Mucosa of rectum (tissue), 2 donors: ENCODE data around the gene IQGAP3.
A peak's percentile ranks its signal among the peaks of the same experiment; 100 is the strongest.

Experiments used
- H3K27ac ChIP-seq, 2 donors: one replicate each; pipeline ENCODE4 v1.7.0; 2013; ENCODE audit warnings: inconsistent platforms in 2 of 2, low read depth in 2 of 2, low read length in 2 of 2
- H3K27me3 ChIP-seq, 2 donors: one replicate each; pipeline ENCODE4 v1.7.0; 2013; ENCODE audit warnings: low read length in 2 of 2; ENCODE audit not compliant: control insufficient read depth in 2 of 2, insufficient read depth in 2 of 2
- H3K36me3 ChIP-seq, 2 donors: one replicate each; pipeline ENCODE4 v1.7.0; 2013; ENCODE audit warnings: low read length in 2 of 2; ENCODE audit not compliant: control insufficient read depth in 2 of 2, insufficient read depth in 2 of 2
- H3K4me1 ChIP-seq, 2 donors: one replicate each; pipeline ENCODE4 v1.7.0; 2013; ENCODE audit warnings: low read length in 2 of 2, mild to moderate bottlenecking in 1 of 2; ENCODE audit not compliant: control insufficient read depth in 2 of 2, insufficient read depth in 2 of 2
- H3K4me3 ChIP-seq, 2 donors: one replicate each; pipeline ENCODE4 v1.7.0; 2013; ENCODE audit warnings: low read length in 2 of 2
- H3K9ac ChIP-seq, 2 donors: one replicate each; pipeline ENCODE4 v1.7.0; 2013; ENCODE audit warnings: low read length in 2 of 2, low read depth in 1 of 2, mild to moderate bottlenecking in 1 of 2
- H3K9me3 ChIP-seq, 2 donors: one replicate each; pipeline ENCODE4 v1.7.0; 2013; ENCODE audit warnings: low read length in 2 of 2; ENCODE audit not compliant: control insufficient read depth in 2 of 2
- donor health status: healthy.
- donor health status: Normal muscosa, but diverticular disease.

Gene IQGAP3

DNA sequence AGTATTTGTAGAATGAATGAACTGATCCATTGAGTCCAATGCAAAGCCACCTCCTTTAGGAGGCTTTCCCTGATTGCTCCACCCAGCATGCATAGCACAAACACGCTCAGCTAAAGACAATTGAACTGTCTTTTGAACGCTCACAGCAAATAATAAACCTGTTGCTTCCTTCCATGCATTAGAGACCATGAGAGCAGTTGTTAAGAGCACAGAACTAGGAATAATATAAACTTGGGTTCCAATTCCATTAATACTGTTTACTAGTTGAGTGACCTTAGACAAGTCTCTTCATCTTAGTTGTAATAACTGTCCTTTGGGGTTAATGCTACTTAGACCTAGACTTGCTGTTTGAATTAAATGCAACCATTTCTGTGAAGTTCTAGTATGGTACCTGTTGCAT is 65.9 kb downstream of the IQGAP3 start:
- no peaks in the 10 kb centered on the region for H3K9me3 ChIP-seq
- H3K9ac ChIP-seq = no peak overlapping the region
- no peaks in the 10 kb centered on the region for H3K27me3 ChIP-seq
- H3K27ac ChIP-seq = no peak overlapping the region
- H3K4me1 ChIP-seq = peaks cover 51 to 52% of the 10 kb centered on the region in 2 donors
- H3K4me3 ChIP-seq = no peak overlapping the region
- H3K36me3 ChIP-seq = no peaks in the 10 kb centered on the region

DNA sequence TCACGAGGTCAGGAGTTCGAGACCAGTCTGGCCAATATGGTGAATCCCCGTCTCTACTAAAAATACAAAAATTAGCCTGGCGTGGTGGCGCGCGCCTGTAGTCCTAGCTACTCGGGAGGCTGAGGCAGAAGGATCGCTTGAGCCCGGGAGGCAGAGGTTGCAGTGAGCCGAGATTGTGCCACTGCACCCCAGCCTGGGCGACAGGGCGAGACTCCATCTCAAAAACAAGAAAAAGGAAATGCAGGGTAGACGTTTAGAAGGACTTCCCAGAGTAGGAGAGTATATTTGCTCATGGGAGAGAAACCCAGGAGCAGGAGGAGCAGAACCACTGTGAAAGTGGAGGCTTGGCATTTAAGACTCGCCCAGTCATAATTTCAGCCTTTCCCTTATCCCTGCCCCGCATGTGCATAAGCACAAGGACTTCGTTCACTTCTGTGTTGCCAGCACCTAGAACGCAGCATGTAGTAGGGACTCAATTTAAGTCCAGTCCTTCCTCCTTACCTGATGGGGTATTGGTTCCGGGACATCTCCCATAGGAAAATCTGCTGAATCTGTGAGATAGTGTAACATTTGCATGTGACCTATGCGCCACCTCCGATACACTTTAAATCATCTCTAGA is 66.6 kb downstream of the IQGAP3 start:
- no peaks in the 10 kb centered on the region for H3K36me3 ChIP-seq
- H3K9ac ChIP-seq = peak overlapping the region; percentile 76 to 97
- peaks cover 52% of the 10 kb centered on the region in 2 donors for H3K4me1 ChIP-seq
- peak overlapping the region; percentile 100 for H3K27ac ChIP-seq
- peak overlapping the region; percentile 63 to 67 for H3K4me3 ChIP-seq
- no peaks in the 10 kb centered on the region for H3K27me3 ChIP-seq
- no peaks in the 10 kb centered on the region for H3K9me3 ChIP-seq

- peaks cover 52% of the 10 kb centered on the region in 2 donors for H3K4me1 ChIP-seq
Observed at GRCh38 chr1:156504821-156505678, 67.3 kb downstream of the IQGAP3 start.

GRCh38 chr1:156504438-156504813 is 67.9 kb downstream of the IQGAP3 start:
- no peaks in the 10 kb centered on the region for H3K9me3 ChIP-seq
- no peaks in the 10 kb centered on the region for H3K27me3 ChIP-seq
- H3K36me3 ChIP-seq = no peaks in the 10 kb centered on the region
- peak overlapping the region; percentile 100 for H3K27ac ChIP-seq
- peak overlapping the region; percentile 63 to 77 for H3K4me3 ChIP-seq
- H3K4me1 ChIP-seq = peaks cover 52% of the 10 kb centered on the region in 2 donors
- H3K9ac ChIP-seq = peak overlapping the region; percentile 74 to 97

More at GRCh38 chr1:156504821-156505678, 67.3 kb downstream of the IQGAP3 start:
- no peaks in the 10 kb centered on the region for H3K9me3 ChIP-seq
- H3K27ac ChIP-seq = peak overlapping the region; percentile 100
- H3K9ac ChIP-seq = peak overlapping the region; percentile 76 to 97
- no peaks in the 10 kb centered on the region for H3K36me3 ChIP-seq
- peak overlapping the region; percentile 63 to 77 for H3K4me3 ChIP-seq
- no peaks in the 10 kb centered on the region for H3K27me3 ChIP-seq

DNA sequence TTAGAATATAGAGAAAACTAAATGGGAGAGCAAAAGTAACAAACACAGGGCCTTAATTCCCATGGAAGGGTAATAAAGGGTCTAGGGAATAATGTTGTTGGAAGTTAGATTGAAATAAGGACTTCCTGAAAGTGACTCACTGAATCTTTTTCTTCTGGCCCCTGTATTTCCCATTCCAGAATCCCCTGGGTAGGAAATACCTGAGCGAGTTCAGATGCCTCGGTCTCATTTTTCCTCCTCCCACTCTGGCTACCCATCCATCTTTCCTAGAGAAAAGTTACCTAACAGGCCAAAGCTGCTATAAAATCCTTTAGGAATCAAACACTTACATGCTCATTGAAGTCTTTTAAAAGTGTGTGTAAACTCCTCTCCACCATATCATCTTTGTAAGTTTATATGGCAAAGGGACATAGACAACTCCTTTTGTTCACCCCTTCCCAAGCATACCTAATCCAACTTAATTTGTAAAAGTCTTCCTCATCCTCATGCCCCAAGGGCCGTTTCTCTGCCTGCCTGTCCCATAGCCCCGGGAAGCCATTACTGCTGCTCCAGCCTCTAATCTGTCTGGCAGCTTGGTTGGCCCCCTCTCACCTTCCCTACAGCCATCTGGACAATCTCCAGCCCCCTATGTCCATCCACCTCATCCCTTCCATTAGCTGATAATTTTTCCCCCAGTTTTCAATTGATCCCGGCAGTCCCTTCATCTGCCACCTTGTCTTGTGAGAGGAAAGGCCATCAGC is 68.5 kb downstream of the IQGAP3 start:
- Histone ChIP-seq H3K4me3 (peak overlapping the region in 1 of 2 donors; percentile 77), H3K27me3 (no peaks in the 10 kb centered on the region), H3K9me3 (no peaks in the 10 kb centered on the region), H3K27ac (peak overlapping the region; percentile 100), H3K9ac (peak overlapping the region; percentile 90 to 97), H3K4me1 (peaks cover 53% of the 10 kb centered on the region in 2 donors), H3K36me3 (no peaks in the 10 kb centered on the region)

DNA sequence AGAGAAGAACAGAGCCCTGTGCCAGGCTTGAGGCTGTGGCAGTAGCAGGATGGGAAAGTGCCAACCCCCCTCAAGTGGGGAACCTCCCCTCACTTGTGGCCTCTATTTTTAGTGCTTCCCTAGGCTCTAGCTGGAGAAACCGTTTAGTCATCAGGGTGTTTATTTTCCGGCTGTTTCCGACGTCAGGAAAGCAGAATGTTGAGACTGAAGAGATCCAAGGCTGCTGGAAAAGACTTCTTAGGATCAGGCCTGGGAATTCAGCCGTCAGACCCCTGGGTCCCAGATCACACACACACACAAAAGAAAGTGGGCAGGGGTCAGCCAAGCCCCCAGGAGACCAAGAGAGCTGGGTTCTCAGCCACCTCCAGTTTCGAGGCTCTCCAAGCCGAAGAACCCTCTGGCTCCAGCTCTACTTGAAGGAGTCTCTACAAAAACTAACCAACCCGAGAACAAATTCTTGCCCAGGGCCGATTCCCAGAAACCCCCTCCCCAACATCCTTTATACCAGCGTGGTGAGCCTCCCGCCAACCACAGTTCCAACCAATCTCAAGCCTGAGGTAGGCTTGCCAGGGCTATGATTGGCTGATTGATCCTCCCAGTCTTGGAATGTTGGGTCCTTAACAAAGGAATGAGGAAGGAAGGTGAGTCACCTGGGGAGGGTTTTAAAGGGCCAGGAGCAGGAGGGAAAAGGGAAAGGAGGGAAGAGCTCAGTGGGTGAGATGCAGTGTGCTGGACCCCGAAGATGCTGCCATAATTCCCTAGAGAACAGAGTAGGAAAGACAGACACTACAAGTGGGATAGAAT is 69.3 kb downstream of the IQGAP3 start:
- H3K4me1 ChIP-seq = peaks cover 52 to 59% of the 10 kb centered on the region in 2 donors
- no peaks in the 10 kb centered on the region for H3K9me3 ChIP-seq
- peak overlapping the region; percentile 100 for H3K27ac ChIP-seq
- peak overlapping the region; percentile 90 to 97 for H3K9ac ChIP-seq
- no peaks in the 10 kb centered on the region for H3K27me3 ChIP-seq
- H3K36me3 ChIP-seq = no peaks in the 10 kb centered on the region
- H3K4me3 ChIP-seq = peak overlapping the region; percentile 21 to 77

GRCh38 chr1:156502391-156502893 is 69.9 kb downstream of the IQGAP3 start:
- Histone ChIP-seq H3K9ac (peak overlapping the region; percentile 90 to 97), H3K36me3 (no peaks in the 10 kb centered on the region), H3K4me1 (peaks cover 55 to 61% of the 10 kb centered on the region in 2 donors), H3K27ac (peak overlapping the region; percentile 100), H3K27me3 (no peaks in the 10 kb centered on the region), H3K9me3 (no peaks in the 10 kb centered on the region), H3K4me3 (peak overlapping the region; percentile 72 to 77)

DNA sequence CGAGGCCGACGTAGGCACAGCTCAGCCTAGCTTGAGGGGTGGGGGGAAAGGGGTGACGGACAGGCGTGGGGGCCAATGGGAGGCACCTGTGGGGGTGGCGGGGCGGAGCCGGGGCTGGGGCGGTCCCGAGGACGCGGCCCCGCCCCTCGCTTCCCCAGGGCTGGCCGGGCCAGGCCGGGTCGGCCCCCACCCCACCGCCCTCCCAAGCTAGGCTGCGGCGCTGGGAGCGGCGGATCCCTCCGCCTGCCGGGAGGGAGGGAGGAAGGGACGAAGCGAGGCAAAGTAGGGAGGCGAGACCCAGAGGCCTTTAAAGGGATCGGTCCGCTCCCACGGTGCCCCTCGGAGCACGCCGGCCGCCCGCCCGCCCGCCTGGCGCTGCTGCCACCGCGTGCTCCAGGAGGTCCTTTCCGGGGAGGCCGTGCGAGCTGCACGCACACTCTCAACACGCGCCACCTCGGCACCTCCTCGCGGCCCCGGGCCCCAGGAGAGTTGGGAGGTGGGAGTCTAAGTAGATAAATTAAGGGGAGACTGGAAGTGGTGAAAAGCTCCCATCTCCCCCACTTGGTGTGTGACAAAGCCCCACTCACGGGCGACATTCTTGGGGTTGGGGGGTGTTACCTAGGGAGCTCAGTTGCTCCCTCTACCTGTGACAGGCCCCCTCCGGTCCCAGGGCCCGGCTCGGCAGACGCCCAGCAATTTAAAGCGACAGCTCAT is 71.4 kb downstream of the IQGAP3 start:
- peak overlapping the region; percentile 100 for H3K27ac ChIP-seq
- peak overlapping the region; percentile 88 to 96 for H3K4me3 ChIP-seq
- no peaks in the 10 kb centered on the region for H3K27me3 ChIP-seq
- no peaks in the 10 kb centered on the region for H3K9me3 ChIP-seq
- peaks cover 68 to 74% of the 10 kb centered on the region in 2 donors for H3K4me1 ChIP-seq
- H3K36me3 ChIP-seq = no peaks in the 10 kb centered on the region
- peak overlapping the region; percentile 98 for H3K9ac ChIP-seq

DNA sequence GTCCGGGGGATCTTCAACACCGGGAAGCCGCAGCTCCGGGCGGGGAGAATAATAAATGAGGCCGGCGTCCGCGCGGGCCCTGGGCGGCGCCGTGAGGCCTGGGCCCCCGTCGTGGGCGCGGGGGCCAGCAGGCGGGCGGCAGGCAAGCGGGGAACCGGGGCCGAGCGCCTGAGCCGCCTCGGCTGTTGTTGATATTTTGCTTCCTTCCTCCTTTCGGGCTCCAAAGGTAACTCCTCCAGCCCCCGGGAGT is 71.9 kb downstream of the IQGAP3 start, which contains the start of gene MEF2D:
Gene MEF2D, minus strand, starts transcription at position 233 of the 250 bp plus-strand sequence. CDS start 17,483 bp downstream, outside the sequence.
- peak within 1 kb of the TSS; percentile 88 to 96 for H3K4me3 ChIP-seq
- H3K9ac ChIP-seq = peak within 1 kb of the TSS; percentile 98
- no peaks in the 10 kb centered on the region for H3K27me3 ChIP-seq
- peak within 1 kb of the TSS; percentile 100 for H3K27ac ChIP-seq
- no peaks in the 10 kb centered on the region for H3K36me3 ChIP-seq
- H3K9me3 ChIP-seq = no peaks in the 10 kb centered on the region
- H3K4me1 ChIP-seq = peaks cover 69 to 73% of the 10 kb centered on the region in 2 donors
